Endometrial microvascular endothelial cells (primary cell): ENCODE measurements around the gene SLC35E3. TPM values are rescaled to one million over a fixed set of nuclear protein-coding genes. Genes with fewer than 3 reads are reported as not detected.
"Not testable (repeated sequence)": the region's sequence is repeated elsewhere in the genome, so short reads cannot be mapped to it uniquely, and the experiment has no call there.

Source experiments
- in situ Hi-C: cut with HindIII; loops from 2 replicates; pipeline ENCODE4 v1.10.0; 2017; ENCODE audit warnings: low sequenced_read_pairs, low pct_unique_long_range_greater_than_20kb; ENCODE audit errors: inconsistent ontology term
- total RNA-seq: library from RNA; depleted of rRNA; stranded (reverse); fragments of >200 nt; gene quantifications from one replicate; pipeline ENCODE4 v1.2.3, GENCODE V29; 2015; ENCODE audit errors: inconsistent ontology term

SLC35E3 gene
- total RNA-seq, 1 donor from 2014 or later = 1.2 TPM

DNA sequence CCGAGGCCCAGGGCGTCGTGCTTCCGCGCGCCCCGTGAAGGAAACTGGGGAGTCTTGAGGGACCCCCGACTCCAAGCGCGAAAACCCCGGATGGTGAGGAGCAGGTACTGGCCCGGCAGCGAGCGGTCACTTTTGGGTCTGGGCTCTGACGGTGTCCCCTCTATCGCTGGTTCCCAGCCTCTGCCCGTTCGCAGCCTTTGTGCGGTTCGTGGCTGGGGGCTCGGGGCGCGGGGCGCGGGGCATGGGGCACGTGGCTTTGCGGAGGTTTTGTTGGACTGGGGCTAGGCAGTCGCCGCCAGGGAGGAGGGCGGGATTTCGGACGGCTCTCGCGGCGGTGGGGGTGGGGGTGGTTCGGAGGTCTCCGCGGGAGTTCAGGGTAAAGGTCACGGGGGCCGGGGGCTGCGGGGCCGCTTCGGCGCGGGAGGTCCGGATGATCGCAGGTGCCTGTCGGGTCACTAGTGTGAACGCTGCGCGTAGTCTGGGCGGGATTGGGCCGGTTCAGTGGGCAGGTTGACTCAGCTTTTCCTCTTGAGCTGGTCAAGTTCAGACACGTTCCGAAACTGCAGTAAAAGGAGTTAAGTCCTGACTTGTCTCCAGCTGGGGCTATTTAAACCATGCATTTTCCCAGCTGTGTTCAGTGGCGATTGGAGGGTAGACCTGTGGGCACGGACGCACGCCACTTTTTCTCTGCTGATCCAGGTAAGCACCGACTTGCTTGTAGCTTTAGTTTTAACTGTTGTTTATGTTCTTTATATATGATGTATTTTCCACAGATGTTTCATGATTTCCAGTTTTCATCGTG, 62.6 kb downstream of the SLC35E3 start:
- in situ Hi-C loops = no loop called here

DNA sequence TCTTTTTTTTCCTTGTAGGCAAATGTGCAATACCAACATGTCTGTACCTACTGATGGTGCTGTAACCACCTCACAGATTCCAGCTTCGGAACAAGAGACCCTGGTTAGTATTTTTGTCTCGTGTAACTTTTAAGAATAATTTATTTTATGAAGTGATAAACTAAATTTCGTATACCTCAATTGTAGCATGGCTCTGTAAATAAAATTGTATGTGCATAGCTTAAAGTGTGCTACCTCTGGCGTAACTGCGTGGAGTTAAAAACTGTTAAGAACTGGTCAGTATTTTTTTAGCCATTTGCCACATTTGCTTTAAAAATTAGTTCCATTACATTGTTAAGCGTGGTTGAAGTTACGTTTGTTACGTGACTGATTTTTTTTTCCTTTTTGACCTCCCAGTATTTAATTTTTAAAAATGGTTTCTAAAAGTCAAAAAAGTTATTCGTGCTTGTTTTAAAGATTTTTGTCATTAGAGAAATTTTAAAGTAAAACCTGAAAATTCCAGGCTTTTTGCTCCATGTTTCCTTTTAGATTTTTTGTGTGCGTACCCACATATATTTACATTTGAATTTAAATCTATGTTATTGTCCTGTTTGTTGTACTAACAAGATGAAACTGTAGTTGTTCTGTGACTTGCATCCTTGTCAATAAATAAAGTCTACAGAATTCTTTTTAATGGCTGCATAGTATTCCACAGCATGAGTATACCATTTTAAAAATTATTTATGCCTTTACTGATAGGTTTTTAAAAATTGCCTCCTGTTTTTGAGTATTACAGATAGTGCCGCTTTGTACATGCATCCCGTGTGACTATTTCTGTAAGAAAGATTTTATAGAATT, 63.4 kb downstream of the SLC35E3 start:
- in situ Hi-C loops = no loop called here

DNA sequence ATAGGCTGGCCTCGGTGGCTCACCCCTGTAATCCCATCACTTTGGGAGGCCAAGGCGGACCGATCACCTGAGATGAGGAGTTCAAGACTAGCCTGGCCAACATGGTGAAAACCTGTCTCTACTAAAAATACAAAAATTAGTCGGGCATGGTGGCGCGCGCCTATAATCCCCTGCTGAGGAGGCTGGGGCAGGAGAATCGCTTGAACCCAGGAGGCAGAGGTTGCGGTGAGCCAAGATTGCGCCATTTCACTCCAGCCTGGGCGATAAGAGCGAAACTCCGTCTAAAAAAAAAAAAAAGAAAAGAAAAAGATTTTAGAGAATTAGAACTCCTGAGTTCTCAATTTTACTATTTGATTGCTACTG, 64.0 kb downstream of the SLC35E3 start:
- in situ Hi-C loops = not testable (repeated sequence)

DNA sequence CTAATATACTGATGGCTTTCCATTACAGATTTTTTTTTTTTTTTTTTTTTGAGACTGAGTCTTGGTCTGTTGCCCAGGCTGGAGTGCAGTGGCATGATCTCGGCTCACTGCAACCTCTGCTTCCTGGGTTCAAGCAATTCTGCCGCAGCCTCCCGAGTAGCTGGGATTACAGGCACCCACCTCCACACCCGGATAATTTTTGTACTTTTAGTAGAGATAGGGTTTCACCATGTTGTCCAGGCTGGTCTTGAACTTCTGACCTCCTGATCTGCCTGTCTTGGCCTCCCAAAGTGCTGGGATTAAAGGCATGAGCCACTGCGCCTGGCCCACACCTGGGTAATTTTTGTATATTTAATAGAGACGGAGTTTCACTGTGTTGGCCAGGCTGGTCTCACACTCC, 65.6 kb downstream of the SLC35E3 start:
- in situ Hi-C loops = not testable (repeated sequence)

DNA sequence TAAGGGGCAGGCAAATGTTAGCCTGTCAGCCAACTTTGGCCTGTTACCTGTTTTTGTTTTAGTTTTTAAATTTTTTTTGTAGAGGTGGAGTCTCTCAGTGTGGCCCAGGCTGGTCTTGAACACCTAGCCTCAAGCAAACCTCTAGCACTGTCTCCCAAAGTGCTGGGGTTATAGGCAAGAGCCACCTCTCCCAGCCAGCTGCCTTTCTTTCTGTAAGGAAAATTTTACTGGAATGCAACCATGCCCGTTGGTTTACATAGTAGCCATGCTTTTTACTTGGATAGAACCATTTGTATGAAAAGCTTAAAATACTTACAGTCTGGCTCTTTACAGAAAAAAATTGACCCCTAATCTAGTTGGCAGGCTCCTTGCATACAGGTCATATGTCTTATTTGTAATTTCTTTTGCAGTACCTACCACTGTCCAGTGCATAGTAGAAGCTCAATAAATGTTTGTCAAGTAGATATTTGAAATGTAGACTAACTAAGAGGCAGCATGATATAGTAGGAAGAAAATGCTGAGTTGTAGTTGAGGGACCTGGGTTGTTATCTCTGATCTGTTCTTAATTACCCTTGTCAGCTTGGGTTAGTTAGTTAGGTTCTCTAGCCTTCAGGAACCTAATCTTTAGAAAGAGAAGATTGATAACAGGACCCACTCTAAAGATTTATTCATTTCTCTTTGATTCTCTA, 66.7 kb downstream of the SLC35E3 start:
- in situ Hi-C loops = no loop called here

DNA sequence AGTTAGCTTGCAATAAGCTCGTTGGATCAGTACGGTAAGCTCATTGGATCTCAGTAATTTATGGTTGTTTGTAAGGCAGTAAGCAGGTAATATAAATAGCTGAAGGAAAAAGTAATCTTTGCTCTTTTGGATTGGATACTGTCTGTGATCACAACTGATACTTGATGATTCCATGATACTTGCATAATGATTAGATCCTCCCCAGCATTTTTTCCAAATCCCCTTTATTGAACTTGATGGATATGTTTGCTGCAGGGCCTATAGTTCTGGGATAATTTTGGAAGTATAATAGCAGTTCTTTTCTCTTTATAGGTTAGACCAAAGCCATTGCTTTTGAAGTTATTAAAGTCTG, 67.2 kb downstream of the SLC35E3 start:
- in situ Hi-C loops = no loop called here

DNA sequence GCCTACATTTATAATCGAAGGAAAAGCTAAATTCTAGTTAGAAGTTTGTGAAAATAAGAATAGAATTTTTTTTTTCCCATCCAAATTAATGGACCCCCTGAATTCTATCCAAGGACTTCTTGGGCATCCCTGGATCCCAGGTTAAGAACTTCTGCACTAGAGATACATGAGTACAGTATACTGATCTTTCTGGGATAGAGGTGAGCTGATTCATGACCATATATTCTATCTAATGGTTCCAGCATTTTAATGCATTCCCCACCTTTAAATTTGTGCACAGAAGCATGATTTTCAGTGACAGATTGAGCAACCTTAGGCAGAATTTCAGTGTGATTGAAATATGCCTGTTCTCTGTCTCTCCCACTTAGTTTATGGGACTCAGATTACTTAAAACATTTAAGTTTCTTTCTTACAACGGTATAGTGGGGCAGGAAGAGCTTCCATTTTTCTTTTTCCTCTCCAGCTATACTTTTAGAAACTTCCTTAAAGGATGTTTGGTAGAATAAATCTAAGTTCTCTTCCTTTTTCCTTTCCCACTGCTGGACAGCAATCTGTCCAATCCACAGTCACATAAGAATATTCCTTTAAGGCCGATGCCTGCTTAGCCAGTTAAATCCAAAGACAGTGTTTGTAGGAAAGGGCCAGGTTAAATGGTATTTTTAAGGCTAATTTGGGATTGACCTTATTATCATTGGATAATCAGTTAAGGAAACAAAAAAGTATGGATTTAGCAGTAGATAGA, 68.7 kb downstream of the SLC35E3 start:
- in situ Hi-C loops = no loop called here

DNA sequence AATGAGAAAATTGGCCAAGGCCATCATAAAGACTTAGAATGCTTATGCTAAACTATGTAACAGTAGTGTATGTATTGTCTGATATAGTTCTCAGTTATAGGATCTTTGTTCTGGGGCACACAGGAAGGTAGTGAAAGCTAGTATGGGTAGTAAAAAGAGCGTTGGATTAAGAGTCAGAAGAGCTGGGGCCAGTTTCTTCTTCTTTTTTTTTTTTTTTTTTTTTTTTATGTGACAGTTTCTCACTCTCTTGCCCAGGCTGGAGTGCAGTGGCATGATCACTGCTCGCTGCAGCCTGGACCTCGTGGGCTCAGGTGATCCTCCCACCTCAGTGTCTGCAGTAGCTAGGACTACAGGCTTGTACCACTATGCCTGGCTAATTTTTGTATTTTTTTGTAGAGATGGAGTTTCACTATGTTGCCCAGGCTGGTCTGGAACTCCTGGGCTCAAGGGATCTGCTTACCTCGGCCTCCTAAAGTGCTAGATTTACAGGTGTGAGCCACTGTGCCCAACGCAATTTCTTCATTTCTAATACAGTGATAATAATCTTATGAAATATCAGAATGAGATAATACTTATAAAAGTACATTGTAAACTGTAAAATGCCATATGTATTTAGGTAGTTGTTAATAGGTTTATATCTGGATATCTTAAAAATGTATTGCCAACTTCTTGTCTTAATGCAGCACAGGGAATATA, 69.4 kb downstream of the SLC35E3 start:
- in situ Hi-C loops = no loop called here

DNA sequence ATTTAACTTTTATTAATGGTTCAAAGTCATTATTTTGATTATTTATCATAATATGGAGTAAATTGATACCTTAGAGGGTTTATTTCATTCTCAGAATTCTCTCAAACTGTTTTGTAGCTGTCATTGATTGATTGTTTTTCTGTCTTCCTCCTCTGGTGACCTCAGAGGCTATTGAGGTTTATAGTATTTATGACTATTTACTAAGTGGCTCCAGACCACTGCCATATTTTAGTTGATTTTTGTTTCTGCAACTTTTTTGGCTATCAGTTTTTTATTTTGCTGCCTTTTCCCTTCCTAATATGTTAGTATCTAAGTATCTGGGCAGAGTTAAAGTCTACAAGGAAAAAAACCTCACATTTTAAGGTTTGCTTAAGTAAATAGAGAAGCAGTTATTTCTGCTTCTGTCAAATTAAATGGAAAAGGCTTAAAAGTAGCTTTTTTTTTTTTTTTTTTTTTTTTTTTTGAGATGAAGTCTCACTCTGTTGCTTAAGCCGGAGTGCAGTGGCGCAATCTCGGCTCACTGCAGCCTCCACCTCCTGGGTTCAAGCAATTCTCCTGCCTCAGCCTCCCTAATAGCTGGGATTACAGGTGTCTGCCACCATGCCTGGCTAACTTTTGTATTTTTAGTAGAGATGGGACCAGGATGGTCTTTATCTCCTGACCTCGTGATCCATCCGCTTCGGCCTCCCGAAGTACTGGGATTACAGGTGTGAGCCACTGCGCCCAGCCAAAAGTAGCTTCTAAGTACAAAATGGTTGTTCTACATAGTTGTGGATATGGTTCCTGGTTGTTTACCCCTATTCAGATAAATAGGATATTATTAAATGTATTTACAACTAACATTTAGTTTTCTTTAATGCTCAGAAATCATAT, 70.2 kb downstream of the SLC35E3 start:
- in situ Hi-C loops = no loop called here

DNA sequence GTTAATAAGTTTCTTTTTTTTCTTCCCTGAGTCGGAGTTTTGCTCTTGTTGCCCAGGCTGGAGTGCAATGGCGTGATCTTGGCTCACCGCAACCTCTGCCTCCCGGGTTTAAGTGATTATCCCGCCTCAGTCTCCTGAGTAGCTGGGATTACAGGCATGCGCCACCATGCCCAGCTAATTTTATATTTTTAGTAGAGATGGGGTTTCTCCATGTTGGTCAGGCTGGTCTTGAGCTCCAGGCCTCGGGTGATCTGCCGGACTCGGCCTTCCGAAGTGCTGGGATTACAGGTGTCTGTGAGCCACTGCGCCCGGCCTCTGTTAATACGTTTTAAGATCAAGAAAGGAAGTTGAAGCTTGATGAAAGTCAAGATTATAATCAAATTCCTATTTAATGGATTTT, 73.5 kb downstream of the SLC35E3 start:
- in situ Hi-C loops = not testable (repeated sequence)

DNA sequence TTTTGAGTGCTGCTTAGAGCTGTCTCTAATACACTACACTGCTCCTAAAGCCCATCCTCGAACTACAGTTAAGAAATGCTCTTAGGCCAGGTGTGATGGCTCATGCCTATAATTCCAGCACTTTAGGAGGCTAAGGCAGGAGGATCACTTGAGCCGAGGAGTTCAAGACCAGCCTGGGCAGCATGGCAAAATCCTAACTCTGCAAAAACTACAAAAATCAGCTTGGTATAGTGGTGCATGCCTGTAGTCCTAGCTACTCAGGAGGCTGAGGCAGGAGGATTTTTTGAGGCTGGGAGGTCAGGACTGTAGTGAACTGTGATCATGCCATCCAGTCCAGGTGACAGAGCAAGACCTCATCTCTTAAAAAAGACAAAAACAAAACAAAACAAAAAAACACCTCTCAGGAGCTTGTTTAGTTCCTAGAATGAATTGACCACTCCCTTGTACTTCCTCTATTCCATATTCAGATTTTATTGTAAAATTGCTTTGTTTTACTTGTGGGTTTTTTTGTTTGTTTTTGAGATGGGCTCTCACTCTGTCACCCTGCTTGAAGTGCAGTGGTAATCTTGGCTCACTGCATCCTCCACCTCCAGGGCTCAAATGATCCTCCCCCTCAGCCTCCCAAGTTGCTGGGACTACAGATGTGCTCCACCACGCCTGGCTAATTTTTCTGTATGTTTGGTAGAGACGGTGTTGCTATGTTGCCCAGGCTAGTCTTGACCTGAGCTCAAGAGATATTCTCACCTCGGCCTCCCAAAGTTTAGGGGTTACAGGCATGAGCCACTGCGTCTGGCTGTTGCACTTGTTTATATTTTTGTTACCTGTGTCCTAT, 75.6 kb downstream of the SLC35E3 start:
- in situ Hi-C loops = no loop called here

DNA sequence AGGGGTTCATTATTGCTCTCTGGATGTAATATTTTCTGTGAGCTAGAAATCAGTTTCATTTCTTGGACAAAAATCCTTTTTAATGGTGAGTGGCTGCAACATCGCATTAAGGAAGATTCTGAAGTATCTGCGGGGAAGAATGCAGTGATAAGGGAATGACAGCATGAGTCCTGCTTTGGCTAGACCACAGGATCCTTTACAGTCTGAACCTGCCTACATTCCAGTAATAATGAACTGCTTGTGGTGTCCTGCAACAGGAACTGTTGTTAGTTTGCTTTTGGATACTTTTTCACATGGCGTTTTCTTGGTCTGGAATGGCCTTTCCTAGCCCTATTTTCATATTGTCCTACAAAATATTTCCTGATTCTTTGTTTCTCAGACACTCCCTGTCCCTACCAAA, 77.7 kb downstream of the SLC35E3 start:
- in situ Hi-C loops = no loop called here

DNA sequence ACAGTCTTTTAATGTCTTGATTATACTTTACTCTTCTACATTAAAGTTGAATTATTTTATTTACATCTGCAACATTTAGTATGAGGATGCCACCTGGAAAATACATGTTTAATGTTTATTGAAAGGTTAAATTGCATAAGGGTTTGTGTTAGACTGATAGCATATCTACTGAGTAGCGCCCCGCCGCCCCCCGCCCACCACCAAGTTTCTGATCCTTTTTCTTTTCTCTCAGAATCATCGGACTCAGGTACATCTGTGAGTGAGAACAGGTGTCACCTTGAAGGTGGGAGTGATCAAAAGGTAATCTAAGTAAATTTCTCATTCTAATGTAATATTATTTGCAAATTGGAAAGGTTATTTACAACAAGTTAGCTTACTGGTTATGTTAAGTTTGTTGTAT, 78.2 kb downstream of the SLC35E3 start:
- in situ Hi-C loops = no loop called here

DNA sequence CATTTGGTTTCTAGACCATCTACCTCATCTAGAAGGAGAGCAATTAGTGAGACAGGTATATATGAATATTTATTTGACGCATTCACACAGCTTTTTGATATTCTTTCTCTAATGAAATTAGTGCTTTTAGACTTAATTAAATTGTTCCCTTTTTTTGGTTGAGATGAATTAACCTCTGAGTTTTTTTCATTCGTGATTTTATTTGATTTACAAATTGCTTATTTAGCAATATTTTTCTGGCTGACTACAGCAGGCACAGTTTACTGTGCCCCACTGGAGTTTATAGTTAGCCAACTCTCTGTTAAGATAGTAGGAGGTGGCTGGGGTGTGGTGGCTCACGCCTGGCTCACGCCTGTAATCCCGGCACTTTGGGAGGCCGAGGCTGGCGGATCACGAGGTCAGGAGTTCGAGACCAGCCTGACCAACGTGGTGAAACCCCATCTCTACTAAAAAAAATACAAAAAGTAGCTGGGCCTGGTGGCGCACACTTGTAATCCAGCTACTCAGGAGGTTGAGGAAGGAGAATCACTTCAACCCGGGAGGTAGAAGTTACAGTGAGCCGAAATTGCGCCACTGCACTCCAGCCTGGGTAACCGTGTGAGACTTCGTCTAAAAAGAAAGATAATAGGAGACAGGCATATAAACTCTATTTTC, 78.7 kb downstream of the SLC35E3 start:
- in situ Hi-C loops = no loop called here

DNA sequence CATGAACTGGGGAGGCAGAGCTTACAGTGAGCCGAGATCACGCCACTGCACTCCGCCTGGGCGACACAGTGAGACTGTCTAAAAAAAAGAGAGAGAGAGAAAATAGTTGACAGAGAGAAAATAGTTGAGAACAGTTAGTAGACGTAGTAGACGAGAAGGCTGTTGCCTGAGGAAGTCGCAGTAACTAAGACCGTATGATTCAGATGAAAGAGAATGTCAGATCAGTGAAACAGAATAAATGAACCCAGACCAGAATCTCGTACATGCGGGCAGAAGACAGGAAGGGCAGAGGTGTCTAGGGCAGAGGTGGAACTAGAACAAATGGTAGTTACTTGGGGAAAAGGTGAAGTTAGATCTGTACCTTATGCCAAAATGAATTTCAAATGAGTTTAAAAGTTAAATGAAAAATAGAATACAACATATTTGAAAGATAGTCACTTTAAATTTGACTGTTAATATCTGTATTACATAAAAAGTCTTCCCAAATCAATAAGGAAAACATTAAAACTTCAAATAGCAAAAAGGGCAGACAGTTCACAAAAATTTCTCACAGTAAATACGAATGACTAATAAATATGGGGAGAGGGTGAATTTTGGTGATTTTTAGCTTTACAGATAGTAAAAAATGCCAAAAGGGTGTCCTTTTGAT, 79.7 kb downstream of the SLC35E3 start:
- in situ Hi-C loops = no loop called here
